OCI-LY1 (cell line): Measurements from ENCODE around the gene MED25.

ENCODE experiments used
- H2AFZ ChIP-seq: fragments of 200-600 bp; sonication (generic), shearing (Covaris generic); 2 replicates; pipeline ENCODE4 v1.6.0; 2014; ENCODE audit warnings: antibody characterized with exemption, mild to moderate bottlenecking, low read length
- H3F3A ChIP-seq: fragments of 200-600 bp; sonication (generic), shearing (Covaris generic); 2 replicates; pipeline ENCODE4 v1.6.0; 2014; ENCODE audit warnings: mild to moderate bottlenecking, antibody characterized with exemption, low read length, moderate library complexity; ENCODE audit not compliant: insufficient read depth
- H3K27ac ChIP-seq: fragments of 200-600 bp; sonication (generic); 2 replicates; pipeline ENCODE4 v1.5.1; 2014; ENCODE audit warnings: low read length, mixed run types, mild to moderate bottlenecking, low read depth; ENCODE audit not compliant: poor library complexity, severe bottlenecking
- H3K27me3 ChIP-seq: fragments of 200-600 bp; sonication (generic); 2 replicates; pipeline ENCODE4 v1.6.0; 2014; ENCODE audit warnings: antibody characterized with exemption, mild to moderate bottlenecking, low read length, moderate library complexity; ENCODE audit not compliant: insufficient read depth
- H3K36me3 ChIP-seq: fragments of 200-600 bp; sonication (generic); 2 replicates; pipeline ENCODE4 v1.6.1; 2014; ENCODE audit warnings: mild to moderate bottlenecking, antibody characterized with exemption, low read length, moderate library complexity, mixed read lengths; ENCODE audit not compliant: insufficient read depth
- H3K4me1 ChIP-seq: fragments of 200-600 bp; sonication (generic); 2 replicates; pipeline ENCODE4 v1.5.1; 2014; ENCODE audit warnings: mild to moderate bottlenecking, low read length, moderate library complexity; ENCODE audit not compliant: insufficient read depth, severe bottlenecking
- H3K4me2 ChIP-seq: fragments of 200-600 bp; sonication (generic), shearing (Covaris generic); 2 replicates; pipeline ENCODE4 v1.6.1; 2014; ENCODE audit warnings: low read length
- H3K4me3 ChIP-seq: fragments of 200-600 bp; sonication (generic); 2 replicates; pipeline ENCODE4 v1.5.1; 2014; ENCODE audit warnings: low read length, low read depth, mild to moderate bottlenecking, mixed read lengths; ENCODE audit not compliant: poor library complexity, severe bottlenecking
- H3K79me2 ChIP-seq: fragments of 200-600 bp; shearing (Covaris generic); 2 replicates; pipeline ENCODE4 v1.6.1; 2016; ENCODE audit warnings: mixed run types, low read length, mixed read lengths; ENCODE audit not compliant: insufficient read depth
- H3K9ac ChIP-seq: fragments of 200-600 bp; sonication (generic), shearing (Covaris generic); 2 replicates; pipeline ENCODE4 v1.6.1; 2014; ENCODE audit warnings: mild to moderate bottlenecking, low read length, mixed read lengths
- H3K9me2 ChIP-seq: fragments of 200-600 bp; sonication (generic), shearing (Covaris generic); 2 replicates; pipeline ENCODE4 v1.6.1; 2014; ENCODE audit warnings: low read depth, mild to moderate bottlenecking, low read length, mixed read lengths
- H3K9me3 ChIP-seq: fragments of 200-600 bp; shearing (Covaris generic); 2 replicates; pipeline ENCODE4 v1.6.1; 2014; ENCODE audit warnings: low read length, mixed read lengths
- H4K20me1 ChIP-seq: fragments of 200-600 bp; sonication (generic), shearing (Covaris generic); 2 replicates; pipeline ENCODE4 v1.6.0; 2016; ENCODE audit warnings: mild to moderate bottlenecking, low read length; ENCODE audit not compliant: insufficient read depth
- EZH2 ChIP-seq: fragments of 200-600 bp; sonication (generic), shearing (Covaris generic); IDR thresholded peaks from 2 replicates; pipeline ENCODE4 v1.8.0; 2017; ENCODE audit warnings: borderline replicate concordance, mixed run types, mild to moderate bottlenecking, antibody characterized with exemption, low read length, moderate library complexity, mixed read lengths
- TF ChIP-seq, protein P1 (sequence below): fragments of 200-600 bp; sonication (generic), shearing (Covaris generic); IDR thresholded peaks from 2 replicates; pipeline ENCODE4 v1.5.1; 2017; ENCODE audit warnings: mild to moderate bottlenecking, antibody characterized with exemption, low read length, moderate library complexity, mixed read lengths

MED25 gene

DNA sequence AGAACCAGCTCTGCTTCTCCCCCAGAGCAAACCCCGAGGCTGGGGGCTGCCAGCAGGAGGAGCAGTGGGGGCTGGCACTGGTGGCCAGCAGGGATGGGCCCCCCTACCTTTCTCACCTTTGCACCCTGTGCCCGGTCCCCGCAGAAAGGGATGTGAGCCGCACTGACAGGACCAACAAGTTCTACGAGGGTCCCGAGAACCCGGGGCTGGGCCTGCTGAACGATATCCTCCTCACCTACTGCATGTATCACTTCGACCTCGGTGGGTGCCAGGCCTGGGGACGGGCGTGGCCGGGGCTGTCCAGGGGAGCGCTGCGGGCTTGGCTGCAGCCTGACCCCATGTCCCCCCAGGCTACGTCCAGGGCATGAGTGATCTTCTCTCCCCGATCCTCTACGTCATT lies 66.0 kb downstream of the MED25 start:
- no peak overlapping the region for H3K27ac ChIP-seq
- 0 out of 2 replicates have a peak, but pooled peaks cover 3% of the 10 kb centered on the region for H3K9me3 ChIP-seq
- no peak overlapping the region for H3K4me2 ChIP-seq
- H2AFZ ChIP-seq, result no peak overlapping the region
- H3K4me3 ChIP-seq, result no peak overlapping the region
- peaks cover 57% of the 10 kb centered on the region for H3K36me3 ChIP-seq
- no peaks in the 10 kb centered on the region for H3F3A ChIP-seq
- TF ChIP-seq, protein P1, sequence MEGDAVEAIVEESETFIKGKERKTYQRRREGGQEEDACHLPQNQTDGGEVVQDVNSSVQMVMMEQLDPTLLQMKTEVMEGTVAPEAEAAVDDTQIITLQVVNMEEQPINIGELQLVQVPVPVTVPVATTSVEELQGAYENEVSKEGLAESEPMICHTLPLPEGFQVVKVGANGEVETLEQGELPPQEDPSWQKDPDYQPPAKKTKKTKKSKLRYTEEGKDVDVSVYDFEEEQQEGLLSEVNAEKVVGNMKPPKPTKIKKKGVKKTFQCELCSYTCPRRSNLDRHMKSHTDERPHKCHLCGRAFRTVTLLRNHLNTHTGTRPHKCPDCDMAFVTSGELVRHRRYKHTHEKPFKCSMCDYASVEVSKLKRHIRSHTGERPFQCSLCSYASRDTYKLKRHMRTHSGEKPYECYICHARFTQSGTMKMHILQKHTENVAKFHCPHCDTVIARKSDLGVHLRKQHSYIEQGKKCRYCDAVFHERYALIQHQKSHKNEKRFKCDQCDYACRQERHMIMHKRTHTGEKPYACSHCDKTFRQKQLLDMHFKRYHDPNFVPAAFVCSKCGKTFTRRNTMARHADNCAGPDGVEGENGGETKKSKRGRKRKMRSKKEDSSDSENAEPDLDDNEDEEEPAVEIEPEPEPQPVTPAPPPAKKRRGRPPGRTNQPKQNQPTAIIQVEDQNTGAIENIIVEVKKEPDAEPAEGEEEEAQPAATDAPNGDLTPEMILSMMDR, result no peak
- TF ChIP-seq EZH2, result no peak
- no peak overlapping the region for H3K9ac ChIP-seq
- no peaks in the 10 kb centered on the region for H4K20me1 ChIP-seq
- no peaks in the 10 kb centered on the region for H3K9me2 ChIP-seq
- H3K79me2 ChIP-seq, result no peaks in the 10 kb centered on the region
- H3K4me1 ChIP-seq, result peaks cover 26% of the 10 kb centered on the region
- H3K27me3 ChIP-seq, result no peaks in the 10 kb centered on the region

DNA sequence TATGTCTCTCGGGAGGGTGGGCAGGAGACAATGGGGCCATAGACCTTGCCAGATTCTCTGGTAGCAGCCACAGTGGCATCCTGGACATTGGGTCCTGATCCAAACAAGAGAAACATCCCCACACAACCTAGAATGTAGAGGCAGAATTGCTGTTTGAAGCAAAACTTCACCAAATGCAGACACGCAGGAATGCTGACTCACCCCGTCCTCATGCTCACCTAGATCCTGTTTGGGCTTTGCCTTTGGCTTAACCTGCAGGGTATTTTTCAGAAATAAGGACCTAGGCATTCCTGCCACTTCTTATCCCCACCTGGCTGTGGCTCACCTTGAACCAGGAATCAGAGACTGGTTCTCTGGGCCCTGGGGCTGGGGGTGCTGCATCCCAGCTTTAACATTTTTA lies 66.7 kb downstream of the MED25 start:
- no peak for TF ChIP-seq EZH2
- TF ChIP-seq, protein P1, result no peak
- Histone ChIP-seq H3F3A (0 out of 2 replicates have a peak, but pooled peaks cover 2% of the 10 kb centered on the region), H3K4me1 (peaks cover 26% of the 10 kb centered on the region), H3K9ac (no peak overlapping the region), H3K27me3 (no peaks in the 10 kb centered on the region), H3K4me2 (no peak overlapping the region), H2AFZ (no peak overlapping the region), H3K4me3 (no peak overlapping the region), H3K36me3 (peaks cover 57% of the 10 kb centered on the region), H3K9me2 (no peaks in the 10 kb centered on the region), H4K20me1 (no peaks in the 10 kb centered on the region), H3K27ac (no peak overlapping the region), H3K79me2 (no peaks in the 10 kb centered on the region), H3K9me3 (0 out of 2 replicates have a peak, but pooled peaks cover 3% of the 10 kb centered on the region)
